Left forelimb (tissue), 1 donor: ENCODE results near the gene G3BP2.
"Not testable (repeated sequence)": the region's sequence is repeated elsewhere in the genome, so short reads cannot be mapped to it uniquely, and the experiment has no call there.

Experiments used
- DNase-seq: peaks from one replicate; pipeline ENCODE4 v3.0.0-alpha.2; 2018; ENCODE audit warnings: low spot score

G3BP2 gene

GRCh38 chr4:75683482-75684155 lies 10.4 kb upstream of the G3BP2 start:
- DNase-seq: no peak

GRCh38 chr4:75679876-75680575 lies 6.8 kb upstream of the G3BP2 start:
- DNase-seq: no peak

GRCh38 chr4:75678965-75679364 lies 5.8 kb upstream of the G3BP2 start:
- no peak for DNase-seq

- DNase-seq: no peak
Measured at GRCh38 chr4:75678473-75678872, 5.3 kb upstream of the G3BP2 start.

- DNase-seq: no peak
Measured at GRCh38 chr4:75675004-75675531, 1.9 kb upstream of the G3BP2 start.

- no peak for DNase-seq
Measured at GRCh38 chr4:75673959-75674328, 733 bp upstream of the G3BP2 start.

GRCh38 chr4:75672461-75673026 lies 667 bp downstream of the G3BP2 start:
- peak; percentile 81 for DNase-seq

- DNase-seq: no peak
Measured at GRCh38 chr4:75671802-75672421, 1.3 kb downstream of the G3BP2 start.

GRCh38 chr4:75668596-75668995 lies 4.6 kb downstream of the G3BP2 start:
- no peak for DNase-seq

- not testable (repeated sequence) for DNase-seq
Measured at GRCh38 chr4:75667636-75668035, 5.6 kb downstream of the G3BP2 start.

GRCh38 chr4:75666299-75666698 lies 6.9 kb downstream of the G3BP2 start:
- DNase-seq: no peak

GRCh38 chr4:75664604-75665003 lies 8.6 kb downstream of the G3BP2 start:
- not testable (repeated sequence) for DNase-seq

- DNase-seq: no peak
Measured at GRCh38 chr4:75662626-75663025, 10.6 kb downstream of the G3BP2 start.

- DNase-seq: no peak
Measured at GRCh38 chr4:75660491-75660890, 12.7 kb downstream of the G3BP2 start.

- no peak for DNase-seq
Measured at GRCh38 chr4:75659512-75660031, 13.6 kb downstream of the G3BP2 start.

- no peak for DNase-seq
Measured at GRCh38 chr4:75658876-75659275, 14.3 kb downstream of the G3BP2 start.

GRCh38 chr4:75655562-75655961 lies 17.6 kb downstream of the G3BP2 start:
- no peak for DNase-seq

- DNase-seq: no peak
Measured at GRCh38 chr4:75654905-75655304, 18.3 kb downstream of the G3BP2 start.

- no peak for DNase-seq
Measured at GRCh38 chr4:75653845-75654503, 19.2 kb downstream of the G3BP2 start.

GRCh38 chr4:75644095-75644494 lies 29.1 kb downstream of the G3BP2 start:
- no peak for DNase-seq

GRCh38 chr4:75643651-75644050 lies 29.6 kb downstream of the G3BP2 start:
- no peak for DNase-seq

GRCh38 chr4:75639124-75639695 lies 34.0 kb downstream of the G3BP2 start:
- no peak for DNase-seq
